Measurements from ENCODE around the gene FAM180B.
"Not testable (repeated sequence)": the region's sequence is repeated elsewhere in the genome, so short reads cannot be mapped to it uniquely, and the experiment has no call there.

The FAM180B gene

DNA sequence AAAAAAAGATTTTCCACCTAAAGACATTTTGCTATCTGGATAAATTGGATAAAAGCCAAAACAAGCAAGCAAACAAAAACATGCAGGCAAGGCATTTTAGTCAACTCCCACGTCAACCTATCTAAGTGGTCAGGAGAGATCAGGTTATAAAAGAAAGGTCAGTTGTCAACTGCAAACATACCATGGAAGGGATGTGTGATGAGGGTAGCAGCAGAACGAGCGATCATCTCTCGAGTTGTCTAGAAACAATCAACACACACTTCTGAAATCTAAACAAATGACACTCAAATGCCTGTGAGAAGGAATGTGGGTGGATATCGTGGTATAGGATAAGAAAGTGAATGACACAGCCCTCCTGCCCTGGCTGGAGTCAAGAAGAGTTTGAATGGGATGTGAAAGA, 45.0 kb downstream of the FAM180B start:
- no peak for TF ChIP-seq GATA1 (IDR thresholded peaks at IDR 0.05; ENCODE audit: low read depth, low read length)
- no peak for TF ChIP-seq POLR2A (IDR thresholded peaks at IDR 0.05; ENCODE audit: low read length)

DNA sequence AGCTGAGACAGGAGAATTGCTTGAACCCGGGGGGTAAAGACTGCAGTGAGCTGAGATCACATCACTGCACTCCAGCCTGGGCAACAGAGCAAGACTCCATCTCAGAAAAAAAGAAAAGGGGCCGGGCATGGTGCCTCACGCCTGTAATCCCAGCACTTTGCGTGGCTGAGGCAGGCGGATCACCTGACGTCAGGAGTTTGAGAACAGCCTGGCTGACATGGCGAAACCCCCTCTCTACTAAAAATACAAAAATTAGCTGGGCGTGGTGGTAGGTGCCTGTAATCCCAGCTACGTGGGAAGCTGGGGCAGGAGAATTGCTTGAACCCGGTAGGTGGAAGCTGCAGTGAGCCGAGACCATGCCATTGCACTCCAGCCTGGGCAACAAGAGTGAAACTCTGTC, 49.9 kb downstream of the FAM180B start:
- DNase-seq: not testable (repeated sequence)

More for the DNA sequence above, 45.0 kb downstream of the FAM180B start:
- no peak for DNase-seq

Data from erythroblast (primary cell).